H9 (cell line): ENCODE data around the gene CFAP77. TPM values are rescaled to one million over a fixed set of nuclear protein-coding genes. Genes with fewer than 3 reads are reported as not detected.

Experiments used
- DNase-seq: peaks from one replicate; pipeline ENCODE4 v3.0.0-alpha.2; 2017
- H2AFZ ChIP-seq: one replicate; pipeline ENCODE4 v1.6.1; 2013; ENCODE audit warnings: mild to moderate bottlenecking, low read length, control low read depth, moderate library complexity
- H2AK5ac ChIP-seq: 2 replicates; pipeline ENCODE4 v1.6.1; 2013; ENCODE audit warnings: low read length, control low read depth, mixed read lengths; ENCODE audit not compliant: insufficient read length
- H2BK120ac ChIP-seq: one replicate; pipeline ENCODE4 v1.6.1; 2013; ENCODE audit warnings: low read depth, mild to moderate bottlenecking, low read length, control low read depth, inconsistent platforms; ENCODE audit not compliant: poor library complexity, severe bottlenecking
- H2BK12ac ChIP-seq: 2 replicates; pipeline ENCODE4 v1.6.1; 2013; ENCODE audit warnings: low read length, control low read depth, mixed read lengths, low read depth; ENCODE audit not compliant: insufficient read length
- H2BK15ac ChIP-seq: 2 replicates; pipeline ENCODE4 v1.6.1; 2013; ENCODE audit warnings: low read depth, low read length, control low read depth
- H2BK20ac ChIP-seq: one replicate; pipeline ENCODE4 v1.6.1; 2013; ENCODE audit warnings: low read depth, mild to moderate bottlenecking, low read length, control low read depth, inconsistent platforms; ENCODE audit not compliant: poor library complexity, severe bottlenecking
- H2BK5ac ChIP-seq: 2 replicates; pipeline ENCODE4 v1.6.1; 2013; ENCODE audit warnings: low read length, control low read depth, mixed read lengths; ENCODE audit not compliant: insufficient read length
- H3K14ac ChIP-seq: 2 replicates; pipeline ENCODE4 v1.6.1; 2013; ENCODE audit warnings: low read length, control low read depth; ENCODE audit not compliant: insufficient read depth
- H3K18ac ChIP-seq: 2 replicates; pipeline ENCODE4 v1.6.1; 2013; ENCODE audit warnings: low read depth, mild to moderate bottlenecking, mixed read lengths, low read length, control low read depth; ENCODE audit not compliant: insufficient read length
- H3K23ac ChIP-seq: 2 replicates; pipeline ENCODE4 v1.6.1; 2013; ENCODE audit warnings: low read length, control low read depth, mixed read lengths, low read depth; ENCODE audit not compliant: insufficient read length
- H3K23me2 ChIP-seq: 2 replicates; pipeline ENCODE4 v1.6.1; 2013; ENCODE audit warnings: low read depth, mild to moderate bottlenecking, mixed read lengths, low read length, control low read depth; ENCODE audit not compliant: insufficient read length, poor library complexity, severe bottlenecking
- H3K27ac ChIP-seq: 2 replicates; pipeline ENCODE4 v1.5.1; 2013; ENCODE audit warnings: low read length, control low read depth, mixed read lengths, low read depth; ENCODE audit not compliant: insufficient read length
- H3K27me3 ChIP-seq: 2 replicates; pipeline ENCODE4 v1.6.1; 2013; ENCODE audit warnings: low read length, control low read depth, inconsistent platforms; ENCODE audit not compliant: insufficient read depth
- H3K4ac ChIP-seq: 2 replicates; pipeline ENCODE4 v1.6.1; 2013; ENCODE audit warnings: low read depth, mild to moderate bottlenecking, control low read depth, inconsistent platforms, low read length, moderate library complexity
- H3K4me1 ChIP-seq: 2 replicates; pipeline ENCODE4 v1.6.1; 2013; ENCODE audit warnings: low read length, control low read depth, inconsistent platforms; ENCODE audit not compliant: insufficient read depth
- H3K4me2 ChIP-seq: 2 replicates; pipeline ENCODE4 v1.6.1; 2013; ENCODE audit warnings: low read length, control low read depth, mixed read lengths; ENCODE audit not compliant: insufficient read length, insufficient read depth
- H3K56ac ChIP-seq: 2 replicates; pipeline ENCODE4 v1.6.1; 2013; ENCODE audit warnings: low read depth, mild to moderate bottlenecking, mixed read lengths, low read length, control low read depth; ENCODE audit not compliant: insufficient read length
- H3K79me1 ChIP-seq: 2 replicates; pipeline ENCODE4 v1.6.1; 2013; ENCODE audit warnings: low read depth, mild to moderate bottlenecking, moderate library complexity, low read length, control low read depth, inconsistent platforms; ENCODE audit not compliant: insufficient read depth, poor library complexity, severe bottlenecking
- H3K79me2 ChIP-seq: 2 replicates; pipeline ENCODE4 v1.6.1; 2013; ENCODE audit warnings: low read length, control low read depth, inconsistent platforms; ENCODE audit not compliant: insufficient read depth
- H3K9ac ChIP-seq: 2 replicates; pipeline ENCODE4 v1.6.1; 2013; ENCODE audit warnings: low read length, control low read depth, mixed read lengths; ENCODE audit not compliant: insufficient read length; ENCODE audit errors: extremely low read depth
- H3K9me3 ChIP-seq: one replicate; pipeline ENCODE4 v1.6.1; 2013; ENCODE audit warnings: low read depth, low read length, inconsistent platforms; ENCODE audit not compliant: control insufficient read depth
- H3T11ph ChIP-seq: one replicate; pipeline ENCODE4 v1.6.1; 2013; ENCODE audit warnings: mild to moderate bottlenecking, low read length, control low read depth, inconsistent platforms
- H4K20me1 ChIP-seq: one replicate; pipeline ENCODE4 v1.6.1; 2013; ENCODE audit not compliant: control insufficient read depth, insufficient read length, insufficient read depth
- H4K5ac ChIP-seq: 2 replicates; pipeline ENCODE4 v1.6.1; 2013; ENCODE audit warnings: low read depth, mild to moderate bottlenecking, mixed read lengths, low read length, control low read depth; ENCODE audit not compliant: insufficient read length
- H4K8ac ChIP-seq: replicated peaks from 2 replicates; pipeline ENCODE4 v1.6.1; 2013; ENCODE audit warnings: low read length, control low read depth, mixed read lengths, low read depth; ENCODE audit not compliant: insufficient read length
- H4K91ac ChIP-seq: 2 replicates; pipeline ENCODE4 v1.6.1; 2013; ENCODE audit warnings: low read depth, mild to moderate bottlenecking, moderate library complexity, mixed read lengths, low read length, control low read depth; ENCODE audit not compliant: insufficient read length
- H3K27ac Mint-ChIP-seq, 3 experiments: 2 replicates in 2 of 3; 3 replicates in 1 of 3; pipeline ENCODE4 v1.8.0; 2020 to 2021; ENCODE audit warnings: mixed read lengths in 3 of 3, mild to moderate bottlenecking in 1 of 3, moderate library complexity in 1 of 3
- H3K27me3 Mint-ChIP-seq: 2 replicates; pipeline ENCODE4 v1.8.0; 2021; ENCODE audit warnings: low read depth, mild to moderate bottlenecking, moderate library complexity, mixed read lengths
- H3K36me3 Mint-ChIP-seq, 3 experiments: 2 replicates in 2 of 3; 3 replicates in 1 of 3; pipeline ENCODE4 v1.8.0; 2020 to 2021; ENCODE audit warnings: low read depth in 3 of 3, mixed read lengths in 3 of 3; ENCODE audit not compliant: insufficient read depth in 1 of 3
- H3K4me1 Mint-ChIP-seq, 2 experiments: 2 replicates each; pipeline ENCODE4 v1.8.0; 2020; ENCODE audit warnings: mixed read lengths in 2 of 2
- H3K4me3 Mint-ChIP-seq, 2 experiments: 2 replicates in 1 of 2; 3 replicates in 1 of 2; pipeline ENCODE4 v1.8.0; 2020 to 2021; ENCODE audit warnings: mild to moderate bottlenecking in 2 of 2, mixed read lengths in 2 of 2, moderate library complexity in 1 of 2
- H3K9me3 Mint-ChIP-seq, 2 experiments: 2 replicates in 1 of 2; 3 replicates in 1 of 2; pipeline ENCODE4 v1.8.0; 2020; ENCODE audit warnings: mild to moderate bottlenecking in 2 of 2, mixed read lengths in 2 of 2, moderate library complexity in 1 of 2
- CTCF ChIP-seq: fragments of 200-600 bp; sonication (generic); conservative IDR thresholded peaks from 3 replicates; pipeline ENCODE4 v1.8.0; 2021; ENCODE audit warnings: antibody characterized with exemption, mild to moderate bottlenecking
- WGBS: extraction: QIAGEN DNeasy Blood & Tissue Kit; methylation state at CpG from one replicate; pipeline ENCODE4 v1.1.7; 2013; ENCODE audit warnings: missing lambda C conversion rate, low lambda C conversion rate, mixed read lengths; ENCODE audit not compliant: insufficient read length; ENCODE audit errors: extremely low coverage; 5-methylcytosine and 5-hydroxymethylcytosine counted together
- total RNA-seq: library from RNA; stranded (reverse); gene quantifications from 2 replicates; pipeline ENCODE4 v1.2.1, GENCODE V29; 2021

The CFAP77 gene
- total RNA-seq, 1 experiment from 2014 or later = 0.72 TPM

DNA sequence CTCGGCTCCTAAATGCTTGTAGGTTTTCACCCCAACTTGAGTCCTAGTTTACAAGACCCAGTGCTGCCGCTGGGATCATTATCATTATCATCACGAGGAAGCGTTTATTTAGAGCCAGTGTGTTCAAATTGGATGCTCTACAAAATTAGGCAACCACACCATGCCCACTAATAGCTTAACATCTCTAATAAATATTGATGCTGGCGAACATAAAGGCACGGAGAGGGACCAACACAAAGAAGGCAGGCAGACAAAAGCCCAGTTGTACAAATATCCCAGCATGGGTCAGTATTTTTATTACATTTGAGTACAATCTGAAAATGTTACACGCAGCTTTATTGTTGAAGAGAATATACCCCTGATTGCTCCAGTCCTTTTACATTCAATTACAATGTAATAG is 4.7 kb downstream of the CFAP77 start:
- Histone ChIP-seq H2AFZ (no peak overlapping the region), H2BK120ac (no peak overlapping the region), H3K79me1 (no peaks in the 10 kb centered on the region), H4K91ac (no peak overlapping the region), H4K5ac (no peak overlapping the region), H2BK12ac (no peak overlapping the region), H2BK15ac (no peak overlapping the region), H3K14ac (no peak overlapping the region), H3K56ac (no peak overlapping the region), H3K4me1 (no peaks in the 10 kb centered on the region), H3T11ph (no peak overlapping the region), H3K23ac (no peak overlapping the region), H3K4me2 (no peak overlapping the region), H2AK5ac (no peak overlapping the region), H3K9me3 (no peaks in the 10 kb centered on the region), H4K8ac (no peak overlapping the region), H3K27me3 (no peaks in the 10 kb centered on the region; the same call in 1 of the 2 replicates), H4K20me1 (no peaks in the 10 kb centered on the region), H2BK5ac (no peak overlapping the region), H3K27ac (no peak overlapping the region), H3K18ac (no peak overlapping the region), H3K23me2 (peaks cover 11% of the 10 kb centered on the region), H3K4ac (no peak overlapping the region), H3K9ac (no peak overlapping the region), H2BK20ac (no peak overlapping the region), H3K79me2 (no peaks in the 10 kb centered on the region)
- Mint-ChIP-seq H3K9me3 (no peaks in the 10 kb centered on the region; a peak in 1 of 5 replicates), H3K4me3 (no peak overlapping the region), H3K36me3 (no peaks in the 10 kb centered on the region), H3K27ac (no peak overlapping the region), H3K27me3 (peaks cover 40% of the 10 kb centered on the region), H3K4me1 (peaks cover 26 to 37% of the 10 kb centered on the region in 2 experiments)
- no peak for DNase-seq
- whole genome bisulfite sequencing = no CpG with 5 or more reads among the region's 7 CpGs
- TF ChIP-seq CTCF = no peak
